Right lung (tissue), 5 donors: ENCODE results near the gene ITPR2. TPM values are rescaled to one million over a fixed set of nuclear protein-coding genes. Genes with fewer than 3 reads are reported as not detected.
"Not testable (repeated sequence)": the region's sequence is repeated elsewhere in the genome, so short reads cannot be mapped to it uniquely, and the experiment has no call there.

Experiments
- DNase-seq, 2 donors: peaks; one replicate each; pipeline ENCODE4 v3.0.0-alpha.2; 2013
- polyA plus RNA-seq, 5 donors: library from polyadenylated mRNA; unstranded; fragments of 120-200 nt; gene quantifications; one replicate each; pipeline versions ENCODE4 v1.2.1 to v1.2.3, GENCODE V29; 2013; ENCODE audit warnings: inconsistent platforms in 1 of 5, low replicate concordance in 1 of 5; ENCODE audit not compliant: insufficient read length in 5 of 5, insufficient read depth in 1 of 5

The ITPR2 gene
- polyA plus RNA-seq, 5 donors = 4.0 to 7.2 (median 6.9) TPM

GRCh38 chr12:26761775-26762174 lies 71.2 kb downstream of the ITPR2 start:
- no peak for DNase-seq

GRCh38 chr12:26760657-26761293 lies 72.2 kb downstream of the ITPR2 start:
- DNase-seq = no peak

- not testable (repeated sequence) for DNase-seq
Measured at GRCh38 chr12:26755362-26755761, 77.6 kb downstream of the ITPR2 start.

GRCh38 chr12:26754148-26754547 lies 78.8 kb downstream of the ITPR2 start:
- no peak for DNase-seq

- no peak for DNase-seq
Measured at GRCh38 chr12:26751179-26751578, 81.8 kb downstream of the ITPR2 start.

GRCh38 chr12:26750531-26751175 lies 82.3 kb downstream of the ITPR2 start:
- no peak for DNase-seq

GRCh38 chr12:26749781-26750180 lies 83.2 kb downstream of the ITPR2 start:
- no peak for DNase-seq

- DNase-seq = no peak
Measured at GRCh38 chr12:26748741-26749431, 84.1 kb downstream of the ITPR2 start.

- DNase-seq = no peak
Measured at GRCh38 chr12:26748412-26748740, 84.6 kb downstream of the ITPR2 start.

- DNase-seq = no peak
Measured at GRCh38 chr12:26746121-26746714, 86.8 kb downstream of the ITPR2 start.

- no peak for DNase-seq
Measured at GRCh38 chr12:26744697-26745440, 88.1 kb downstream of the ITPR2 start.

GRCh38 chr12:26744042-26744626 lies 88.9 kb downstream of the ITPR2 start:
- no peak for DNase-seq

- no peak for DNase-seq
Measured at GRCh38 chr12:26741584-26742227, 91.3 kb downstream of the ITPR2 start.

GRCh38 chr12:26740991-26741390 lies 92.0 kb downstream of the ITPR2 start:
- no peak for DNase-seq

- no peak for DNase-seq
Measured at GRCh38 chr12:26740348-26740747, 92.6 kb downstream of the ITPR2 start.

- no peak for DNase-seq
Measured at GRCh38 chr12:26737487-26738030, 95.4 kb downstream of the ITPR2 start.

GRCh38 chr12:26736563-26737486 lies 96.2 kb downstream of the ITPR2 start:
- DNase-seq = no peak

GRCh38 chr12:26735249-26735639 lies 97.8 kb downstream of the ITPR2 start:
- DNase-seq = no peak

- DNase-seq = no peak
Measured at GRCh38 chr12:26734510-26735248, 98.3 kb downstream of the ITPR2 start.
